GM21423 (cell line): ENCODE results near the gene TCF20.
A peak's percentile ranks its signal among the peaks of the same experiment; 100 is the strongest.

ENCODE experiments used
- ATAC-seq: cut with Tn5 transposase; IDR thresholded peaks from one replicate; pipeline ENCODE4 v1.9.1; 2021; ENCODE audit warnings: mild to moderate bottlenecking, moderate library complexity; ENCODE audit not compliant: unreplicated experiment

The TCF20 gene

DNA sequence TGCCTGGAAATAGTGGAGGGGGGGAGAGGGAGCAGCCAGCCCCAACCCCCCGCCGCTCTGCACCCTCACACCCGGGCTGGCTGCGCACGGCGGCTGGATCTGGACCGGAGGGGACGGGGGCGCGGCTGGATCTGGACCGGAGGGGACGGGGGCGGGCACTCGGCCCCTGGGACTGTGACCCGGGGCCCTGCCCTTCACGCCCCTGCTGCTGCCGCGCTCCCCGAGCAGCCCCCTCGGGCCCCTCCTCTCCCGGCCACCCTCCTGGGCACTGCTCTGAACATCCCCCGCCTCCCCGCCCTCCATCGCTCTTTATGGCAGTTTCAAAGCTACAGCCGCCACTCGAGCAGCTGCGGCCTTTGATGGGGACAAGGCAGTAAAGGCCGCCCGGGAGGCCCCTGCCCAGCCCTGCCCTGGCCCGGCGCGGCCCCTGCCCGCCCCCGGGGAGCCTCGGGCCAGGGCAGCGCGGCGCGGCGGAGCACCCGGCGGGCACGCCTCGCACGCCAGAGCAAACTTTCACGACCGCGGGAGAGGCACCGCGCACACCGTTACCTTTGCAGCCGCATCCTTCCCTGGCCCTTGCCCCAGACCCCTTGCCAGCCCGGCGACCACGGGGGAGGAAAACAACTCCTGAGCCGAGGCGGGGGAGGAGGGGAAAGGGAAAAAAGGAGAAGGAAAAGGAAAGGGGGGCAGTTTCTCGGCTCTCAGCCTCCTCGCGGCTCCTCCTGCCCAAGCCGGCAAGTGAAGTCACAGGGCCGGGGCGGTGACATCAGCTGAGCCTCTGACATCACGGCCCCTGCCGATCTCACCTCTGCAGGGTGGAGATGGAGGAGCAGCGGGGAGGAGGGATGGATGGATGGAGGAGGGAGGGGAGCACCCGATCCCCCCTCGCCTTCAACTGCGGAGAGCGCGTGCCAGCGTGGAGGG lies 13.1 kb upstream of the TCF20 start:
- ATAC-seq = no peak

DNA sequence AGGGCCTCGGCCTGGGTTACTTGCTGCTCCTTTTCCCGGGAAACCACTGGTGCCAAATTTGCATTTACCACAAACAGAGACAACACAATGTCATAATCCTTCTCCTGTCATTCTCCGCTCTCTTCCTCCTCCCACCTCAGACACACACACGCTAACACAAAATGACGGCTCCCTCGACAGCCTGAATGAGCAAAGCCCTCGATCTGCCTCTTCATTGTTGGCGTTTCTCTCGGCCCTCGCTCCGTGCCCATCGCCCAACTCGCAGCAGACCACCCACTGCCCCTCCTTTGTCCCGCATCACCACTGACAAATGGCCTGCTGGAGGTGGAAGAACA lies 12.5 kb upstream of the TCF20 start:
- no peak for ATAC-seq

DNA sequence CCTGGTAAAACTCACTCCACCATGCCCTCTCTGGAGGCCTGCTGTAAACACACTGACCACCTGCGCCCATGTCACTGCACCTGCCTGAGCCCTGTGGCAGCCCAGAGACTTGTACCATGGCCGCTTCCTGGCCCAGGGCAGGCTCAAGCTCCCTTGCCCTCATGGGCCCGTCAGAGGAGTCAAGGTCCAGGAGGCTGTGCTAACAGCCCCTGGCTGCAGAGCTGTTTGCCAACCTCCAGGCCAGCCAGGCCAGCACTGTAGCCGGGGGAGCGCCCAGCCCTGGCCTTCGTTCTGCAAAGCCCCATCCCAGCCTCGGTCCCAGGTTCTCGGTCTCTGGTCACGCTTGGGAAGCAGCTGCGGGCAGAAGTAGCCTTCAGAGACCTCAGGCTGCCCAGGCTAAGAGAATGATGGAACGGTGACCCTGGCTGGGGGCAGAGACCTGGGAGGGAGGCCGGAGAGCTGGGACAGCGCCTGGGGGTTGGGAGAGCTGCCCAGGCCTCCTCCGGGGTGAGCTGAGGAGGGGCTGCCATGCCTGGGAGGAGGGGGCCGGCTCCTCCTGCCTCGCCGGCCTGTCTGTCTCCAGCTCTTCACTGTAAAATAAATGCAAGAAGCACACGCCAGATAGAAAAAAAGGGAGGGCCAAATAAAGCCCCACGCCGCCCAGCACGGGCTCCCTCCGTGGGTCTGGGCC lies 11.9 kb upstream of the TCF20 start:
- ATAC-seq = no peak

DNA sequence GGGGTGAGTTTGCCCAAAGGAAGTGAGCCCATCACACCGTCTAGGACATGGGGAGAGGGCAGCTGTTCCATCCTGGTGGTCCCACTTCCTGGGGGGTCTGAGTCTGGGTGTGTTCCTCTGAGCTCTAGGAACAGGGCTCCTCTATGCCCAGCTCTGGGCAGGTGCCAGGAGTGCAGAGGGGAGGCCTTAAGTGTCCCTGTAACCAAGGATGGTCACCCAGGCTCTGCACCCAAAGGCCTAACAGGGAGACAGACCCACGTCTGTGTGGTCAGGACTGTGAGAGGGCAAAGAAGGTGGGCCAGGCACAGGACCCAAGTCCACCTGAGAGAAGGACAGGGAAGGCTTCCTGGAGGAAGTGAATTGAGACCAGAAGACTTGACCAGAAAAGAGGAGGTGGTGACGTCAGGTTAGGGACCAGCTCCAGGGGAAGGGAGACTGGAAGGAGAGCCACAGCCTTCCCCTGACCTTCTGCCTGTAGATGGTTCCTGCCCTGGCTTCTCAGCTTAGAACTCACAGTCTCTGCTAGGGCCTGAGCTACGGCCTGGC lies 11.3 kb upstream of the TCF20 start:
- no peak for ATAC-seq

DNA sequence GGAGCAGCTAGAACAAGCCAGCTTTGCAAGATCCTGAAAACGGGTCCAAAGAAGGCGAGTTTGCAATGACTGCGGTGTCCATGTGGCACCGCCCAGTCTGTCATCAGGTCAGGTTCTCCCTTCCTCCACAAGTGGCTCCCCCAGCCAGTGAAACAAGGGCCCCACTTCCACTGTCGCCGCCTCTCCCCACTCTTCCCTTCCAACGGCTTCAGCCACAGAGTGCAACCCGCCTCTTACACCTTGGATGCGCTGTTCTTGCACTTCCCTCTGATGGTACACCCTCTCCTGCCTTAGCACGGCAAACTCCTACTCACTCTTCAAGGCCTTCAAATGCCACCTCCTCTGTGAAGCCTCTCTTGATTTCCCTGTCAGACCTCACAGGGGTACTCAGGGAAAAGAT lies 10.8 kb upstream of the TCF20 start:
- no peak for ATAC-seq

DNA sequence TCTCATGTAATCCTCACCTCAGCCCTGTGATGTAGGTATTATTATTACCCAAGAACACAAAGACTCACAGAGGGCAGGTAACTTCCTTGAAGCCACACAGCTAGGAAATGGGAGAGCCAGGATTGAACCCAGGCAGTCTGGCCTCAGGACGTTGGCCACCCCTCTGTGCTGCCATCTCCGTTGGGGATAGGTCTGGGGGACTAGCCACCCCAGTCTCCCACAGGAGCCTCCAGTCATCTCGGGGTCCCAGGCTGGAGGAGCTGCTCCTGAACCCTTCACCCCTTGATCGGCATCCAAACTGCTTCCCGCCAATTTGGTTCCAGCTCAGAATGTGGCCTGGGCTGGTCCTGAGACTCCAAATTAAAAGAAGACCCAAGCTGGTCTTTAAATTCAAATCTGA lies 10.4 kb upstream of the TCF20 start:
- ATAC-seq = no peak

GRCh38 chr22:42280140-42280539 lies 9.7 kb upstream of the TCF20 start:
- no peak for ATAC-seq

DNA sequence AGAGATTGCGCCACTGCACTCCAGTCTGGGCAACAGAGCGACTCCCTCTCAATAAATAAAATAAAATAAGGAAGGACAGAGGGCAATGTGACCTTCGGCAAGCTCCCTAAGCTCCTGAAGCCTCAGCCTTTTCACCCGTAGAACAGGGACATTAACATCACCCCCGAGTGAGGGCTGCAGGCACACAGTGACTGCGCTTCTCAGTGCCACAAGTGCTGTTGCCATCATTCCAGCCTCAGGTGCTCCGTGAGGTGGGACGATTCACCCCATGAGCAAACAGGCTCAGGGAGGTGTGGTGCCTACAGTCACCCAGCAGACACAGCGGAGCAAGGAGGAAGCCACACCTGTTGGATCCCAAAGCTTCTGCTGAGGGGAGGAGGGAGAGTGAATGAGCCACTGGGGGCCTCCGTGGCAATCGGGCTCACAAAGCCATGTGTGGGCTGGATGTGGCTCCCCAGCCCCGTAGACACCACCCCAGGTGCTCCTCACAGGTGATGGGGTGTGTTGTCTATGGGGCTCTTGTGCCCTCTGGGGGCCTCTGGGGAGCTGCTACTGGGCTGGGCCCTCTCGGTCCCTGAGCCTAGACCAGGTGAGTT lies 9.1 kb upstream of the TCF20 start:
- no peak for ATAC-seq

- ATAC-seq = no peak
Measured at GRCh38 chr22:42277988-42278776, 7.7 kb upstream of the TCF20 start.

DNA sequence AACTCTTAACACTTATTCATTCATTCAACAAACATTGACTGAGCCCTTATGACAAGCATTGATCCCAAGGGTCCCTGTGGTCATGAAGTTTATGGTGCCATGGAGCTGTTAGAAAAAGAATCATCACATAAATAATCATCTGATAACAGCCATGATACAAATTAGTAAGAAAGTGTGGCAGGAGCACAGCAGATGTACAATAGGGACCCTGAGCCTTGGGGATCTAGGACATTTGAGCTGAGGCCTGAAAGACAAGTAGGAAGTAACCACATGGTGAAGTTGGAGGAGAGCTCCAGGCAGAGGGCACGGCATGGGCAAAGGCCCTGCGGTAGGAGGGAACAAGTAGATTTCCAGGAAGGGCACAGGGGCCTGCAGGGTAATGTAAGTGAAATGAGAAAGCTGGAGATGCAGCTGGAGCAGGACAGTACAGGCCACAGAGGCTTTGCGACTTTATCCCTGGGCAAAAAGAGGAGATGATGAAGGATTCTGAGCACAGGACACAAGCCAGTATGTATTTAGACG lies 6.8 kb upstream of the TCF20 start:
- no peak for ATAC-seq

GRCh38 chr22:42275970-42276369 lies 5.5 kb upstream of the TCF20 start:
- no peak for ATAC-seq

- no peak for ATAC-seq
Measured at GRCh38 chr22:42275176-42275575, 4.7 kb upstream of the TCF20 start.

- no peak for ATAC-seq
Measured at GRCh38 chr22:42273855-42274451, 3.5 kb upstream of the TCF20 start.

GRCh38 chr22:42272431-42272999 lies 2.1 kb upstream of the TCF20 start:
- ATAC-seq = no peak

DNA sequence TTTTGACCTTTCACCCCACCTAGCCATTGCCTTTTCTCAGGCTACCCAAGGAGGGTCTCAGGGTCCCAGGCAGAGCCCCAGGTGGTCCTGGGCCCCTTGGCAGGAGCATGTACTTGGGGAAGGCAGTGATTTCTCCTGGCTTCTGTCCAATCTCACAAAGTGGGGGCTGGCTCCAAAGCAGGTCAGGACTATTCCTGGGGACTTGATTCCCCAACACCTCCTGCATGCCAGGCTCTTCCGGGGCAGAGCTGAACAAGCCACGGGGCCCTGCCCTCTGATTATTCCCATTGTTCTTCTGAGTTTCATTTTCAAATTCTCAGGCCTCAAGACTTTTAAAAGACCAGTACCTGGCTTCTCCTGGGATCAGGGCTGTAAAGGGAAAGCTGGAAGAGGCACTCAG lies 1.5 kb upstream of the TCF20 start:
- no peak for ATAC-seq

GRCh38 chr22:42271191-42271813 lies 849 bp upstream of the TCF20 start:
- no peak for ATAC-seq

DNA sequence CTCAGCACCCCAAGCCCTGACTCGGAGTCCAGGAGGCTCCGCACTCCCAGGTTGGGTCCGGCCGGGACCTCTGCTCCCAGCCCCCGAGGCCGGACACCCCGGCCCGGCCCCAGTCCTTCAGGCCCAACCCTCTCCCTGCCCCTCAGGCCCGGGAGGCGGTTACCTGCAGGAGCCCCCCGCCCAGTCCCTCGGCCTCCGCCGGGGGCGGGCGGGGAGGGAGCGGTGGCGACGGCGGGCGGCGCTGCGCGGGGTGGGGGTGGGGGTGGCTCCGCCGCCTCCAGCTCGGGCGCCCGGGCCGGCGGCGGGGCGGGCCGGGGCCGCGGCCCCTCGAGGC lies 310 bp downstream of the TCF20 start:
- ATAC-seq = peak; percentile 31

GRCh38 chr22:42269432-42270175 lies 849 bp downstream of the TCF20 start:
- peak; percentile 53 for ATAC-seq

GRCh38 chr22:42268852-42269410 lies 1.5 kb downstream of the TCF20 start:
- ATAC-seq = no peak
